ENCODE data around the gene LRRC26. TPM values are rescaled to one million over a fixed set of nuclear protein-coding genes. Genes with fewer than 3 reads are reported as not detected.

Gene LRRC26
- polyA plus RNA-seq, 3 donors: not detected

GRCh38 chr9:137181680-137182079, 11.8 kb upstream of the LRRC26 start:
- Mint-ChIP-seq H3K27ac (no peak overlapping the region), H3K4me3 (no peak overlapping the region), H3K9me3 (no peaks in the 10 kb centered on the region), H3K27me3 (ENCODE audit: low read depth in 3 of 3) (peaks cover 0 to 2% (median 1%) of the 10 kb centered on the region in 3 donors), H3K36me3 (peaks cover 64 to 86% of the 10 kb centered on the region in 2 donors), H3K4me1 (peaks cover 4% of the 10 kb centered on the region)
- TF ChIP-seq CTCF (IDR thresholded peaks at IDR 0.05): no peak
- H3K36me3 ChIP-seq (replicated peaks in 1 of 2; ENCODE audit: control insufficient read depth in 1 of 2, insufficient read depth in 2 of 2, low read length in 2 of 2): peaks cover 87 to 95% of the 10 kb centered on the region in 2 donors
- no peak overlapping the region for H3K4me2 ChIP-seq (replicated peaks; ENCODE audit: extremely low read depth, low read length, poor library complexity, severe bottlenecking)
- no peaks in the 10 kb centered on the region for H3K27me3 ChIP-seq (ENCODE audit: control insufficient read depth in 2 of 2, insufficient read depth in 2 of 2, low read length in 2 of 2)
- H3K4me1 ChIP-seq (ENCODE audit: control insufficient read depth in 1 of 2, insufficient read depth in 2 of 2, low read length in 2 of 2): peaks cover 1 to 7% of the 10 kb centered on the region in 2 donors
- H3K9ac ChIP-seq (ENCODE audit: insufficient read depth, low read length, poor library complexity, severe bottlenecking): no peak overlapping the region
- H3K9me3 ChIP-seq (replicated peaks in 1 of 2; ENCODE audit: control insufficient read depth in 1 of 2, insufficient read depth in 1 of 2, low read length in 2 of 2): no peaks in the 10 kb centered on the region
- no peak overlapping the region for H3K27ac ChIP-seq (ENCODE audit: low read depth in 1 of 2, low read length in 2 of 2)
- no peak for DNase-seq
- H3K4me3 ChIP-seq (replicated peaks in 1 of 3; ENCODE audit: low read depth in 2 of 3, low read length in 3 of 3): no peak overlapping the region
- WGBS (ENCODE audit: insufficient coverage): 98% methylated on average over 20 of the region's 22 CpGs
- intact Hi-C loops (cut with micrococcal nuclease): loop anchor here in 1 of 2 donors (5.0 kb wide), 1 partner anchor 64 kb away; no protein-coding TSS in a partner anchor
- no peak overlapping the region for H2AFZ ChIP-seq (ENCODE audit: insufficient read depth, low read depth, low read length, poor library complexity, severe bottlenecking)
- peaks cover 11% of the 10 kb centered on the region for H3K79me2 ChIP-seq (ENCODE audit: insufficient read depth, low read length)
- no peaks in the 10 kb centered on the region for H4K20me1 ChIP-seq (ENCODE audit: insufficient read depth, low read length)

GRCh38 chr9:137180491-137180890, 10.6 kb upstream of the LRRC26 start:
- intact Hi-C loops (cut with micrococcal nuclease): loop anchor here in 1 of 2 donors (5.0 kb wide), 1 partner anchor 63 kb away; no protein-coding TSS in a partner anchor
- Histone ChIP-seq H3K9me3 (replicated peaks in 1 of 2; ENCODE audit: control insufficient read depth in 1 of 2, insufficient read depth in 1 of 2, low read length in 2 of 2) (no peaks in the 10 kb centered on the region), H3K4me1 (ENCODE audit: control insufficient read depth in 1 of 2, insufficient read depth in 2 of 2, low read length in 2 of 2) (no peaks in the 10 kb centered on the region), H3K4me3 (replicated peaks in 1 of 3; ENCODE audit: low read depth in 2 of 3, low read length in 3 of 3) (no peak overlapping the region), H3K27me3 (ENCODE audit: control insufficient read depth in 2 of 2, insufficient read depth in 2 of 2, low read length in 2 of 2) (peaks cover 0 to 4% of the 10 kb centered on the region in 2 donors), H3K79me2 (ENCODE audit: insufficient read depth, low read length) (peaks cover under 1% of the 10 kb centered on the region), H2AFZ (ENCODE audit: insufficient read depth, low read depth, low read length, poor library complexity, severe bottlenecking) (no peak overlapping the region), H3K36me3 (replicated peaks in 1 of 2; ENCODE audit: control insufficient read depth in 1 of 2, insufficient read depth in 2 of 2, low read length in 2 of 2) (peaks cover 78 to 83% of the 10 kb centered on the region in 2 donors), H3K9ac (ENCODE audit: insufficient read depth, low read length, poor library complexity, severe bottlenecking) (no peak overlapping the region), H3K27ac (ENCODE audit: low read depth in 1 of 2, low read length in 2 of 2) (no peak overlapping the region), H4K20me1 (ENCODE audit: insufficient read depth, low read length) (no peaks in the 10 kb centered on the region), H3K4me2 (replicated peaks; ENCODE audit: extremely low read depth, low read length, poor library complexity, severe bottlenecking) (no peak overlapping the region)
- no peaks in the 10 kb centered on the region for H3K9me3 Mint-ChIP-seq
- H3K4me3 Mint-ChIP-seq: no peak overlapping the region
- over 99% methylated on average over 20 of the region's 20 CpGs for WGBS (ENCODE audit: insufficient coverage)
- H3K4me1 Mint-ChIP-seq: no peaks in the 10 kb centered on the region
- H3K27ac Mint-ChIP-seq: no peak overlapping the region
- no peak for TF ChIP-seq CTCF (IDR thresholded peaks at IDR 0.05)
- no peak for DNase-seq
- H3K27me3 Mint-ChIP-seq (ENCODE audit: low read depth in 3 of 3): peaks cover 0 to 5% (median 1%) of the 10 kb centered on the region in 3 donors
- peaks cover 57 to 77% of the 10 kb centered on the region in 2 donors for H3K36me3 Mint-ChIP-seq
